GM21367 (cell line): ENCODE measurements around the gene KRT80.

Source experiments
- ATAC-seq: cut with Tn5 transposase; IDR thresholded peaks from one replicate; pipeline ENCODE4 v1.9.1; 2021; ENCODE audit not compliant: unreplicated experiment

KRT80 gene

GRCh38 chr12:52141875-52142274 lies 49.9 kb downstream of the KRT80 start:
- no peak for ATAC-seq

DNA sequence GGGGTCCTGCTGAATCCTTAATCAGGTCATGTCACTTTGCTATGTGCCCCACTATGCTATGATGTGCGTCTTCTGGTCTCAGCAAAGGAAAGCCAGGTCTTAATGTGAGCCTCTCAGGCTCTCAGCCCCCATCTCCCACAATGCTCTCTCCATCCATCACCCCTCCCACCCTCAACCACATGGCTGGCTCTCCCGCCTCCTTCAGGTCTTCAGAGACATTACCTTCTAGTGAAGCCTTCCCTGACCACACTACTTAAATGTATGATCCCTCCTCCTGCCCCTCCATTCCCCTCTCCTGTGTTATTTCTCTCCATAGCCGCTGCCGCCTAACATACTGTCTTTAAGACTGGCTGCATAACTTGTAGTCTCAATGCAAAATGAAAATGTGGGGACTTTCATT lies 50.5 kb downstream of the KRT80 start:
- no peak for ATAC-seq

DNA sequence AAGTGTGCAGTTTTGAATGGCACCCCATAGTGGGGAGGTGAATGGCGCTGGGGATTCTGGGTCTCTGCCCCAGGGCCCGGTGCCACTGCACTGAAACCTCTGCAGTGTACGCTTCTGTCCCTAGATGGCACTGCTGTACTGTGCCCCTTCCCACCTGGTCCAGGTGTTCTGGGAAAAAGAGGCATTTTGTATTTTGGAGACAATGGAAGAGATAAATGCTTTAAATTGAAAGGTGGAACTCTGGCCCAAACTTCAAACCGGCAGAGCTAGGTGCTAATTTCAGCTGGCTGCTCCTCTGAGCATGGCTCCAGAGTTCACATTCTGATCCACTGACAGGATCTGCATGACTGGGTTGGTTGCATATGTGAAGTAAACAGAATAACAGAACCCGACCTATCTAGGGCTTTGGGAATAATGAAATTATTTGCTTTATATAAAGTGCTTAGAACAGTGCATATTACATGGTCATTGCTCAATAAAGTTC lies 52.2 kb downstream of the KRT80 start:
- ATAC-seq: no peak

- ATAC-seq: no peak
Observed at GRCh38 chr12:52139147-52139546, 52.7 kb downstream of the KRT80 start.

- ATAC-seq: no peak
Observed at GRCh38 chr12:52137746-52138145, 54.1 kb downstream of the KRT80 start.

DNA sequence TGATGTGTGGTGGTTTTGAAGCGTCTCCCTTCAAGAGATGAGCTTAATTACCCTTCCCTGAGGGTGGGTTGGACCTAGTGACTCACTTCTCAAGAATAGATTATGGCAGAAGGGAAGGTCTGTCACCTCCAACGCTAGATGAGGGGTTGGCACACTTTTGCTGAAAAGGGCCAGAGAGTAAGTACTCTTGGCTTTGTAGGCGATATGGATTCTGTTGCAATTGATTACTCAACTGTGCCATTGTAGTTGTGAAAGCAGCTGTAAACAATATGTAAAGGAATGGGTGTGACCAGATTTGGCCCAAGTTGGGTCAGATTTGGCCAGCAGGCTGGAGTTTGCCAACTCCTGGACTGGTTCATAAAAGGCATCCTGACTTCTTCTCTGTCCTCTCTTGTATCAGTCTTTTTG lies 59.1 kb downstream of the KRT80 start:
- no peak for ATAC-seq

GRCh38 chr12:52130711-52131110 lies 61.1 kb downstream of the KRT80 start:
- no peak for ATAC-seq

DNA sequence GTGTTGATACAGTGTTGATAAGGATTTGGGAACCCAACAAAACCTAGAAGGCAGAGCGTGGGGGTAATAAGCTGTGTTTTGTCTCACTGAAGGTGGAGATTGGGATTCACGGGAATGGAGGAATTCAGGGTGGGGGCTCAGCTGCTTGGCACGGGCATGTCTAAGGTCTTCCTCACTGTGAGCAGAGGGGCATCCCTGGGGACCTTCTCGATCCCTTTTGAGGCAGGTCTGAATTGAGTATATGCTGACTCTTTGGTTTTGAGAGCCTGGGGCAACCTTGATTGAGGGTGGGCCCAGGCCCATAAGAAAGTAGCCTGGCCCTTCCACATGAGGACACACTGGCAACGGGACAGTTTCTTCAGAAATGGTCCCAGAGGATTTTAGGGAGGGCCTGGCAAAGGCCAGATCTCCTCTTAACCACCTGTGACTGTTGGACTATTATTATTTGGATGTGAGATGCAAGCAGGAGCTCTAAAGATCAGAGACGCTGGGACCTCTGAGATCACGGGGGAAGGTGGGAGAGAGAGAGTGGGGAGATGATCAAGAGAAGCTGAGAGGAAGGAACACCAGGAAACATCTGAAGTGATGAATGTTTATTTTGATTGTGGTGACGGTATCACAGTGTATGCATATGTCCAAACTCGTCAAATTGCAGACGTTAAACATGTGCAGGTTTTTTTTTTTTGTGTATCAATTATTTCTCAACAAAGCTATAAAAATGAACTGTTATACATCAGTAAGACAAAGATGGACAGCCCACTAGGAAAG lies 63.9 kb downstream of the KRT80 start:
- no peak for ATAC-seq

GRCh38 chr12:52126605-52127578 lies 64.9 kb downstream of the KRT80 start:
- ATAC-seq: no peak

- ATAC-seq: no peak
Observed at GRCh38 chr12:52126050-52126604, 65.7 kb downstream of the KRT80 start.

DNA sequence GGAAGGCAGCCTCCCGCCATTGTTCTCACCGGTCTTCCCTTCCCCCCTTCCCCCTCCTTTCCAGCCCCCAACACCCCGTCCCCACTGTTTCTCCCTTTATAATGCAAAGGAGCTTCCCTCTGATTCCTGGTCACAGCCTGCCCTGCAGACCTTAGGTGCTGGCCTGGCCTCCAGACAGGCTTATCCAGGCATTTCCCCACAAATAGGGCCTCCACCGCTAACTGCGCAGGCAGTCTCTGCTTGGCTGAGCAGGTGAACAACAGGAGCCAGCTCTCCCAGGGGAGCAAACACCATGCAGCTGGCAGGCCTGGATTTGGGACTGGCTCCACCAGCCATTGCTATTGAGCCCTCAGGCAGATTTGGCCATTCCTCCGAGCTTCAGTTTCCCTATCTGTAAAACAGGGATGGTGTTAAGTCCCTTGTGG lies 66.3 kb downstream of the KRT80 start:
- no peak for ATAC-seq

- ATAC-seq: no peak
Observed at GRCh38 chr12:52123487-52124186, 68.2 kb downstream of the KRT80 start.

DNA sequence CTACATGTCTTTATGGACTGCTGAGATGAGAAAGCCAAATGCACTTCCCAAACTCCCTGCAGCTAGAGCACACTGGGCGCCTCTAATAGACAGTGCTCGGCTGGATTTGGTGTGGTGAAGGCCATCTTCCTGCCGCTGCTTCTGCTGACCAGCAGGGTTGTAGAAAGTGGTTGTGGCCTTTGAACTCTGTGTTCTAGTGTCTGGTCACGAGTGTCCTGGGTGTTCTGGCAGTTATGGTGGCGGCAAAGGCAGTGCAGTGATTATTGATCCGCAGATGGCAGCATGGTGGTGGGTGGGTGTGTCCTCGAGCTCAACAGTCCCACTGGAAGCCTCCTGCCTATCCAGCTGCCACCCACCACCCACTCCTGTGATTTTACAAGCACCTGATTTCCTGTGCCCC lies 68.9 kb downstream of the KRT80 start:
- no peak for ATAC-seq

- ATAC-seq: no peak
Observed at GRCh38 chr12:52122540-52122871, 69.3 kb downstream of the KRT80 start.

DNA sequence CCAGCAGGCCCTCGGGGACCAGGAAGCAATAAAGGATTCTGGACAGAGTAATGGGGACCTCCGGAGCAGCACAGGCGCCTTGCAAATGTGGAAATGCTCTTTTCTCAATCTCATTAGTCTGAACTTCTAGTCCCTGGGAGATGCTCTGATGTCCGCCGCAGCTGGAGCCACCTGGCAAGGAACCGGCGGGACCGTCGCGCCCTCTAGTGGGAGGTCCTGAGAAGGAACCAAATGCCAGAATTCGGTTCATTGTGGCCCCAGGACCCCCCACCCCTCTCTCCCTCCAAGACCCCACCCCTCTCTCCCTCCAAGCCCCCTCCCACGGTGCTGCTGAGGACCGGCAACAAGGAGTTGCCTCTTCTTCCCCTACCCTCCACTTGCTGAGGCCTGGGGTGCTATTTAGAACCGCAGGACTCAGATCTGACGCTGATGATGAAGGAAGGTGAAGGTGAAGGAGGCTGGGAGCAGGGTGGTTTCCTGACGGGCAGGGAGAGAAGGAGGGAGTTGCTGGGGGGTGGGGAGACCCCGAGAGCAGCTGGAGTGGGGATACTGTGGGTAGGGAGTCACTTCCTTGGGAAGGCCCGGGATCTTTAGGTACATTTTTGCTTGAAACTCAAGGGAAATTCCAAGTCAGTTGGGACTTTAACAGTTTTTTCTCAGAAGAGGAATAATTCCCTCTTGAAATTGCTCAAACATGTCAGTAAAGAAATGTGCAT lies 69.8 kb downstream of the KRT80 start:
- no peak for ATAC-seq

GRCh38 chr12:52120951-52121823 lies 70.6 kb downstream of the KRT80 start:
- ATAC-seq: no peak

DNA sequence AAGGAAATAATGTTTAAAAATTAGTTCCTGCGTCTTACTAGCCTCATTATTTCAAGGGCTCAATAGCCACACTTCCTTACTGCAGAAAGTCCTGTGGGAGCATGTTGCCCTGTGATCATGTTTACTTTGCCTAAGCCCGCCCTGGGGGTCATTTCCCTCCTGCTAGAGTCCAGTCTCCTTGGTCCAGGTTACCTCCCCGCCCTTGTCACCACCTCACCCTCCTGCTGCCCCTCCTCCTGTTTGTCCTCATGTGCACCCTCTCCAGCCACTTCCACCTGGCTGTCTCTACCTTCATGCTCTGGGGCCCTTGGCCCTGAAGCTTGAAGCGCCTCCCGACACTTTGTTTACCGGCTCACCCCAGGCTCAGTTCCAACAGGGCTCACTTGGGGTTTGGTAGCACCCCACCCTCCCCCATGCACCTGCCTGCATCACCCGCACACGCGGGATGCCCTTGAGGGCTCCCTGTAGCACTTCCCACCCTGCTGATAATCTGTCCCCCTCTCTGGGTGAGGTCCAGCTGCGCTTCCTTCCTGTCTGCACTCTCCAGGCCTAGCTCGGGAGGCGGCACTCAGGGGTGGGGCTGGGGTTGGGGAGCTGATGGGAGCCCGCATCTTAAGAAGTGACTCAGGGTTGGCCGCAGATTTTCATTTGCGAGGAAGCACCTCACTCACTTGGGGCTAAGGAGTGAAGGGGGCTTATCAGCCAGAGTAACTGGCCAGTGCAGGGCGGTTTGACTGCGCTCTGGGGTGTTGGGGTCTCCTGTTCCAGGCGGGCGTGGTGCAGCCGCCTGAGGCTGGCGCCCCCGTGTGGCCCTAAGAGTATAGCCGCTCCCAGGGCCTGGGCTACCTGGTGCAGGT lies 72.2 kb downstream of the KRT80 start:
- ATAC-seq: no peak
